ENCODE measurements around the gene PTTG1IP.

Gene PTTG1IP, protein sequence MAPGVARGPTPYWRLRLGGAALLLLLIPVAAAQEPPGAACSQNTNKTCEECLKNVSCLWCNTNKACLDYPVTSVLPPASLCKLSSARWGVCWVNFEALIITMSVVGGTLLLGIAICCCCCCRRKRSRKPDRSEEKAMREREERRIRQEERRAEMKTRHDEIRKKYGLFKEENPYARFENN

DNA sequence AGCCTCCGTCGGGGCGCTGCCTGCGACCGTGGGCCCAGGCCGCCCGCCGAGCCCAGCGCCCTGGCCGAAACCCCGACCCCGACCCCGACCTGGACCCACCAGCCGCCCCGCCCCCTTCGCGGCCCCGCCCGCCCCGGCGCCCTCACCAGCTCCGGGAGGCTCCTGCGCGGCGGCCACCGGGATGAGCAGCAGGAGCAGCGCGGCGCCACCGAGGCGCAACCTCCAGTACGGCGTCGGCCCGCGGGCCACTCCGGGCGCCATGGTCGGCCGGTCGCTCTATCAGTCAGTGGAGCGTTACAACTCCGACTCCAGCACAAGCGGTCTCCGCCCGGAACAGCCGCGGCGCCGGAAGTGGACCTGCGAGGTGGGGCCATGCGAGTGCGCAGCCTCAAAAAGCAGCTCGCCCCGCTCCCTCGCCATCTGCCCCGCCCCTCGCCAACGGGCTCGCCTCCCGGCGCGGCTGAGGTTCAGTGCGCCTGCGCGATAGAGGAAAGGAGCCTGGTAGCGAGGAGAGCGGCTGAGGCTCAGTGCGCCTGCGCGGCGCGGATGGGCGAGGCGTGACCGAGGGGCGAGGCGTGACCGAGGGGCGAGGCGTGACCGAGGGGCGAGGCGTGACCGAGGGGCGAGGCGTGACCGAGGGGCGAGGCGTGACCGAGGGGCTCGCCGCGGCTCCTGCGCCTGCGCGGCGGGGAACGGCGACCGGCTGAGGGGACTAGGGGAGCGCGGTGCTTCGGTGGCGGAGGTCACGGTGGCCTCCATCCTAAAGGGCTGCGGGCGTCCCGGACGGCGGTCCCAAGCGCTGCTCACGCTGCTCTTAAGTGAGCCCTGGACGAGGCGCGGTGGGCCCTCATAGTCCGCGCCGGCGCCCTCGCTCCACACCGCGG, at the start of gene PTTG1IP:
Gene PTTG1IP, minus strand, starts transcription at position 335 of the 884 bp plus-strand sequence. Its CDS starts 74 bp downstream, at position 261.
- peak; percentile 98 for DNase-seq (ENCODE audit: low read depth)
- TF ChIP-seq, protein P1, sequence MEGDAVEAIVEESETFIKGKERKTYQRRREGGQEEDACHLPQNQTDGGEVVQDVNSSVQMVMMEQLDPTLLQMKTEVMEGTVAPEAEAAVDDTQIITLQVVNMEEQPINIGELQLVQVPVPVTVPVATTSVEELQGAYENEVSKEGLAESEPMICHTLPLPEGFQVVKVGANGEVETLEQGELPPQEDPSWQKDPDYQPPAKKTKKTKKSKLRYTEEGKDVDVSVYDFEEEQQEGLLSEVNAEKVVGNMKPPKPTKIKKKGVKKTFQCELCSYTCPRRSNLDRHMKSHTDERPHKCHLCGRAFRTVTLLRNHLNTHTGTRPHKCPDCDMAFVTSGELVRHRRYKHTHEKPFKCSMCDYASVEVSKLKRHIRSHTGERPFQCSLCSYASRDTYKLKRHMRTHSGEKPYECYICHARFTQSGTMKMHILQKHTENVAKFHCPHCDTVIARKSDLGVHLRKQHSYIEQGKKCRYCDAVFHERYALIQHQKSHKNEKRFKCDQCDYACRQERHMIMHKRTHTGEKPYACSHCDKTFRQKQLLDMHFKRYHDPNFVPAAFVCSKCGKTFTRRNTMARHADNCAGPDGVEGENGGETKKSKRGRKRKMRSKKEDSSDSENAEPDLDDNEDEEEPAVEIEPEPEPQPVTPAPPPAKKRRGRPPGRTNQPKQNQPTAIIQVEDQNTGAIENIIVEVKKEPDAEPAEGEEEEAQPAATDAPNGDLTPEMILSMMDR (conservative IDR thresholded peaks at IDR 0.05; ENCODE audit: low read depth, low read length), result no peak
- peak within 1 kb of the TSS; percentile 85 for H3K4me3 ChIP-seq (ENCODE audit: low read depth, low read length)

DNA sequence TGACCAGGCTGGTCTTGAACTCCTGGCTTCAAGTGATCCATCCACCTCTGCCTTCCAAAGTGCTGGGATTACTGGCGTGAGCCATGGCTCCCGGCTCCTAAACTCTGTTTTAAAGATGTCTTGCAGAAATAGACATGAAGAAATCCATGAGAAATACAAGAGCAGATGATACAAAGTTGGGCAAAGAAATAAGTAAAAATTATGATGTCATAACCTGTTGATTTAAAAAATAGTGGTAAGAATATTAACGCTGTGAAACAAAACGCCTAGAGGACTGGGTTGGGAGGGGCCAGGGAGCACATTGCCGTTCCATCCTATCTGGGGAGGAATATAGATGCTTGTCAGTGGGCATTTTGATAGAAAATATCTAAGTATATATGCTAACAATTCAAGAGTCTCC, 48.4 kb upstream of the PTTG1IP start:
- no peak overlapping the region for H3K4me3 ChIP-seq (ENCODE audit: low read depth, low read length)
- DNase-seq (ENCODE audit: low read depth), result no peak
- TF ChIP-seq, protein P1 (conservative IDR thresholded peaks at IDR 0.05; ENCODE audit: low read depth, low read length), result no peak

DNA sequence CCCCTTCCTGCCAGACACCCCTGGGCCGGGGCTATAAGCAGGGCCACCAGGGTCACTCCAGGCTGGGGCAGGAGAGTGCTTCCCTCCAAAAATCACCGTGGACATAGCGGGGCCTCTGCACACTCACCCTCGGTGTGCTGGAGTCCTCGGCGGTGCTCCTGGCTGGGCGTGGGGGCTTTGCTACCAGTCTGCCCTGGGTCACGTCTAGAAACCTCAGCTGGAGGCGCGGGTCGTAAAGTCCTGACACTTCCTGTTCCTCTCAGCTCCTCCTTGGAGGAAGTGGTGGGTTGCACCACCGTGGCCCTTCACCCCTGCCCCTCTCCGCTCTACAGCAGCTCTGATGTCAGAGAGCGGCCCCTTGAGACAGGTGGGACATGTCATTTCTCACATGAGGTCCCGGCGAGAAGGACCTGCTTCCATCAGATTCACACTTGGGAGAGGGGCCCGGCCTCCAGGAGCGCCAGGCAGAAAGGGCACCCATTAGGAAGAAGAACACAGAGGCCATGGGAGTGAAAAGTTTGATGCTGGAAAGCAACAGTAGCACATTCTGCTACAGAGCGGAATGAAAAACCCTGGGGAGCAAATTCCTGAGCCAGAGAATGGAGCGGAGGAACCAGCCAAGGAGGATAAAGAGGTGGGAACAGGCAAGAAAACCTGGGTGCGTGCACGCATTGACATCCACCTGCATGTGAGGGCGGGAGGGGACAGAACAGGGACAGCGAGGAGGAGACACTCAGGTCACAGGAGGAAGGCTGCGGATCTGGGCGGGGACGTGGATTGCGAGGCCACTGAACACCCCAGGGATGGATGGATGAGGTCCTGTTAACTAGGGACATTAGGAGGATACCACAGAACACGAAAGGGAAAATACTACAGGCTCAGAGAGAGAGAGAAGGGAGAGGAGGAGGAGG, 47.5 kb upstream of the PTTG1IP start, which contains the start of gene ITGB2:
Gene ITGB2, minus strand, starts transcription at position 206 of the 911 bp plus-strand sequence. CDS start 10,117 bp downstream, outside the sequence.
- no peak within 1 kb of the TSS for H3K4me3 ChIP-seq (ENCODE audit: low read depth, low read length)
- TF ChIP-seq, protein P1 (conservative IDR thresholded peaks at IDR 0.05; ENCODE audit: low read depth, low read length), result no peak
- DNase-seq (ENCODE audit: low read depth), result no peak

DNA sequence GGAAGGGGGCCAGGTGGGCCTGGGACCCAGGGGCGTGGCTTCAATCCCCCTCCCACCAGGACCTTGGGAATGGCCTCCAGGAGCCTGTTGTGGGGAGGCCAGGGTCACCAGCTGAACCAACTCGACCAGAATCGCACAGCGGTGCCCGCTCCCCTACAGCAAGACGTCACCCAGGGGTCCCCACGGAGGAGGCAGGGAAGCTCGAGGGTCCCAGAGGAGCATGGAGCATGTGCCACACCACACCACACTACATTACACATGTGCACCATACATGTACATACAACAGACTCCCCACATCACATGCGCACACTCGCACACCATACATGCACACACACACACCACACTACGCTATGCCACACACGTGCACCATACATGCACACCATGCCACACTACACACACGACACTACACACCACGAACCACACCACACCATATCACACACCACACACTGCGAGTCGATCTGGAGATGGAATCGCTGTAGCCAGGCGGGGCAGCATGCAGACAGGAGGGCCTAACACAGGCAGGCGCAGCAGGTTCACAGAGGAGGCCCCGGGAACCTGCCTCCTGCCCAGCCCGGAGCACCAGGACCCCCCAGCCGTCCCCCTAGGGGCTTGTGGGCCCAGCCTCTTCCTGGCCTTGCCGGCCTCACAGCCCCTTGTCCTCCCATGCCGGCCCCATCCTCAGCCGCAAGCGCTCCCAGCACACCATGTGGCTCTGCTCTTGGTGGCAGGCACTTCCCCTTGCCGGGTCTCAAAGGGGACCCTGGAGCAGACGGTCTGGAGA, 46.6 kb upstream of the PTTG1IP start:
- no peak for DNase-seq (ENCODE audit: low read depth)
- TF ChIP-seq, protein P1 (conservative IDR thresholded peaks at IDR 0.05; ENCODE audit: low read depth, low read length), result no peak
- no peak overlapping the region for H3K4me3 ChIP-seq (ENCODE audit: low read depth, low read length)

DNA sequence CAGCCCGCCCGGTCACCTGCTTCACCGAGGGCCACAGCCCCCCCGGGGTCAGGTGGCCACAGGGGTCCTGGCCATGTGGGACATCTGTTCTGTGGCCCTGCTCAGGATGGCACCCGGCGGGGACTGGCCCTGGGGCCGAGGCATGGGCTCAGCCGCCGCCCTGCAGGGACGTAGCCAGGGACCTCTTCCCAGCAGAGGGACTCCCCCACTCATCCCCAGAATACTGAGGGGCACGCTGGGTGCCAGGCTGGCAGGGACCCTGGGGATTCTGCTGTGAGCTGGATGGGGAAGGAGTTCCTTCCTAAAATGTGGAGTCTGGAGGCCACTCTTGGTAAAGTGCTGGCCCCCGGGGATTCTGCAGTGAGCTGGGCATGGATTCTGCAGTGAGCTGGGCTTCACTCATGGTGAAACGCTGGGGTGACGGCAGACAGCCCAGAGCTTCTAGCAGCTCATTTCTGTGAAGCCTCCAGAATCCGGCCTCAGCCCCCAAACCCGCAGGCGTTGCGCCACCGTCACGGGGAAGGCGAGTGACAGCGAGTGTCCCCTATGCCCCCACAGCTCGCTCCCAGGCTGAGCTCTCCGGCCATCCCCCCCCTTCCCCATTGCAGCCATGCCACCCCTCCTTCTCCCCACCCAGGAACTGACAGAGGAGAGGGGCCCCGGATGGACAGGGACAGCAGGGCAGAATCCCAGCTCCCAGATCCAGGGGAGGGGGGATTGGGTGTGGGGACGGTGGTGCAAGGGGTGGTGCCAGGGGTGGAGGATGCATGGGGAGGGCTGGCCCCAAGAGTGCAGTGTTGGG, 45.8 kb upstream of the PTTG1IP start:
- no peak for DNase-seq (ENCODE audit: low read depth)

More for the DNA sequence above, 45.8 kb upstream of the PTTG1IP start:
- TF ChIP-seq, protein P1 (conservative IDR thresholded peaks at IDR 0.05; ENCODE audit: low read depth, low read length), result no peak
- H3K4me3 ChIP-seq (ENCODE audit: low read depth, low read length), result no peak overlapping the region

Data from choroid plexus epithelial cell (primary cell).